ENCODE data around the gene PRRG1.

GRCh38 chrX:37357436-37357835 is 8.3 kb downstream of the PRRG1 start:
- TF ChIP-seq GATA2 (IDR thresholded peaks at IDR 0.05; ENCODE audit: low read depth, low read length), result no peak
- no peak for TF ChIP-seq GATA3 (IDR thresholded peaks at IDR 0.05; ENCODE audit: low read depth, low read length)
